Liver (tissue), 9 donors: ENCODE data around the gene NCOA3. TPM values are rescaled to one million over a fixed set of nuclear protein-coding genes. Genes with fewer than 3 reads are reported as not detected.

Experiments
- DNase-seq: peaks from one replicate; pipeline ENCODE4 v3.0.0-alpha.2; 2017; ENCODE audit warnings: low spot score
- H3K27ac ChIP-seq, 2 donors: one replicate each; pipeline ENCODE4 v1.7.0; 2013; ENCODE audit warnings: inconsistent platforms in 2 of 2, low read length in 2 of 2, control low read depth in 1 of 2, low read depth in 1 of 2, mild to moderate bottlenecking in 1 of 2
- H3K27me3 ChIP-seq, 4 donors: one replicate each; pipeline versions ENCODE4 v1.6.1 to v1.7.0; 2013; ENCODE audit warnings: low read length in 3 of 4, inconsistent platforms in 1 of 4, mild to moderate bottlenecking in 1 of 4, moderate library complexity in 1 of 4; ENCODE audit not compliant: control insufficient read depth in 4 of 4, insufficient read depth in 4 of 4
- H3K36me3 ChIP-seq, 4 donors: one replicate each; pipeline versions ENCODE4 v1.6.1 to v1.7.0; 2013; ENCODE audit warnings: low read length in 3 of 4, mild to moderate bottlenecking in 3 of 4, low read depth in 1 of 4, moderate library complexity in 1 of 4; ENCODE audit not compliant: control insufficient read depth in 4 of 4, insufficient read depth in 3 of 4
- H3K4me1 ChIP-seq, 4 donors: one replicate each; pipeline versions ENCODE4 v1.6.1 to v1.7.0; 2013; ENCODE audit warnings: low read length in 3 of 4, mild to moderate bottlenecking in 3 of 4, moderate library complexity in 1 of 4; ENCODE audit not compliant: control insufficient read depth in 4 of 4, insufficient read depth in 4 of 4
- H3K4me3 ChIP-seq, 3 donors: one replicate each; pipeline versions ENCODE4 v1.6.1 to v1.7.0; 2013; ENCODE audit warnings: low read length in 3 of 3, control low read depth in 1 of 3, low read depth in 1 of 3, mild to moderate bottlenecking in 1 of 3
- H3K9ac ChIP-seq, 2 donors: one replicate each; pipeline ENCODE4 v1.7.0; 2013; ENCODE audit warnings: low read length in 2 of 2, mild to moderate bottlenecking in 2 of 2, moderate library complexity in 2 of 2, control low read depth in 1 of 2, low read depth in 1 of 2
- H3K9me3 ChIP-seq, 4 donors: one replicate each; pipeline versions ENCODE4 v1.6.1 to v1.7.0; 2013; ENCODE audit warnings: low read length in 3 of 4; ENCODE audit not compliant: control insufficient read depth in 4 of 4
- ATF3 ChIP-seq: IDR thresholded peaks from 2 replicates; pipeline ENCODE4 v1.6.1; 2016; ENCODE audit warnings: antibody characterized with exemption
- CTCF ChIP-seq: fragments of 150-350 bp; IDR thresholded peaks from 2 replicates; pipeline ENCODE4 v1.5.1; 2017; ENCODE audit warnings: improper control_type of control experiment, low read depth, low read length; ENCODE audit not compliant: missing input control
- EGR1 ChIP-seq, 2 donors: IDR thresholded peaks; 2 replicates each; pipeline ENCODE4 v1.6.1; 2016 to 2018; ENCODE audit warnings: antibody characterized with exemption in 2 of 2, low read depth in 2 of 2
- FOXA1 ChIP-seq: IDR thresholded peaks from 2 replicates; pipeline ENCODE4 v1.6.1; 2016; ENCODE audit warnings: antibody characterized with exemption
- FOXA2 ChIP-seq: IDR thresholded peaks from 2 replicates; pipeline ENCODE4 v1.6.1; 2016; ENCODE audit warnings: antibody characterized with exemption
- GABPA ChIP-seq, 2 donors: IDR thresholded peaks in 1 of 2; conservative IDR thresholded peaks in 1 of 2; 2 replicates each; pipeline ENCODE4 v1.6.1; 2016; ENCODE audit warnings: antibody characterized with exemption in 2 of 2, mild to moderate bottlenecking in 1 of 2, moderate library complexity in 1 of 2
- HNF4A ChIP-seq, 2 donors: conservative IDR thresholded peaks; 2 replicates each; pipeline ENCODE4 v1.6.1; 2016; ENCODE audit warnings: antibody characterized with exemption in 2 of 2, mild to moderate bottlenecking in 2 of 2
- HNF4G ChIP-seq: IDR thresholded peaks from 2 replicates; pipeline ENCODE4 v1.6.1; 2016; ENCODE audit warnings: antibody characterized with exemption
- JUND ChIP-seq, 2 donors: IDR thresholded peaks; 2 replicates each; pipeline ENCODE4 v1.6.1; 2016; ENCODE audit warnings: antibody characterized with exemption in 2 of 2
- MAX ChIP-seq: IDR thresholded peaks from 2 replicates; pipeline ENCODE4 v1.6.1; 2016; ENCODE audit warnings: antibody characterized with exemption
- NR2F2 ChIP-seq: IDR thresholded peaks from 2 replicates; pipeline ENCODE4 v1.6.1; 2016; ENCODE audit warnings: antibody characterized with exemption
- RAD21 ChIP-seq, 2 donors: IDR thresholded peaks; 2 replicates each; pipeline ENCODE4 v1.6.1; 2016; ENCODE audit warnings: antibody characterized with exemption in 2 of 2, mild to moderate bottlenecking in 2 of 2
- REST ChIP-seq: IDR thresholded peaks from 2 replicates; pipeline ENCODE4 v1.6.1; 2016; ENCODE audit warnings: antibody characterized with exemption, mild to moderate bottlenecking
- RXRA ChIP-seq, 2 donors: IDR thresholded peaks; 2 replicates each; pipeline ENCODE4 v1.6.1; 2017 to 2018; ENCODE audit warnings: antibody characterized with exemption in 2 of 2, mild to moderate bottlenecking in 1 of 2
- SP1 ChIP-seq: IDR thresholded peaks from 2 replicates; pipeline ENCODE4 v1.6.1; 2018; ENCODE audit warnings: antibody characterized with exemption, mild to moderate bottlenecking
- TAF1 ChIP-seq: conservative IDR thresholded peaks from 2 replicates; pipeline ENCODE4 v1.6.1; 2016; ENCODE audit warnings: antibody characterized with exemption, mild to moderate bottlenecking
- YY1 ChIP-seq: IDR thresholded peaks from 2 replicates; pipeline ENCODE4 v1.6.1; 2016; ENCODE audit warnings: antibody characterized with exemption, mild to moderate bottlenecking
- ZBTB33 ChIP-seq: IDR thresholded peaks from 2 replicates; pipeline ENCODE4 v1.6.1; 2016; ENCODE audit warnings: antibody characterized with exemption
- WGBS: extraction: QIAGEN DNeasy Blood & Tissue Kit; methylation state at CpG from one replicate; pipeline ENCODE4 v1.1.7; 2013; 5-methylcytosine and 5-hydroxymethylcytosine counted together
- polyA plus RNA-seq, 2 donors: library from polyadenylated mRNA; stranded (reverse) in 1 of 2; unstranded in 1 of 2; fragments of 200-250 nt in 1 of 2; fragments of >200 nt in 1 of 2; fragmentation: Nextera tagmentation in 1 of 2; extraction: Ambion mirVana in 1 of 2; gene quantifications; one replicate each; pipeline versions ENCODE4 v1.2.1 to v1.2.3, GENCODE V29; 2013 to 2015
- total RNA-seq, 2 donors: library from RNA; depleted of rRNA; stranded (reverse); fragments of >200 nt; gene quantifications; one replicate each; pipeline ENCODE4 v1.2.3, GENCODE V29; 2014
- donor health status: healthy.
- donor health status: healthy.
- donor health status: healthy.
- donor health status: healthy.
- donor health status: healthy.

Gene NCOA3
- total and polyA plus RNA-seq, 4 donors, result 3.8 to 18.2 (median 8.9) TPM

GRCh38 chr20:47481330-47482216 is 20.1 kb upstream of the NCOA3 start:
- H3K4me3 ChIP-seq, result no peak overlapping the region
- H3K9me3 ChIP-seq, result no peaks in the 10 kb centered on the region
- no peaks in the 10 kb centered on the region for H3K27me3 ChIP-seq
- H3K4me1 ChIP-seq, result peaks cover 0 to 2% (median 0%) of the 10 kb centered on the region in 4 donors
- H3K9ac ChIP-seq, result no peak overlapping the region
- TF ChIP-seq HNF4G (no peak), YY1 (no peak), RXRA (IDR thresholded peaks at IDR 0.05) (no peak)
- no peaks in the 10 kb centered on the region for H3K36me3 ChIP-seq
- no peak overlapping the region for H3K27ac ChIP-seq
- 86% methylated on average over 15 of the region's 15 CpGs for WGBS
- DNase-seq, result no peak

- Histone ChIP-seq H3K9me3 (no peaks in the 10 kb centered on the region), H3K36me3 (no peaks in the 10 kb centered on the region), H3K9ac (no peak overlapping the region), H3K4me3 (no peak overlapping the region), H3K27ac (no peak overlapping the region), H3K27me3 (no peaks in the 10 kb centered on the region), H3K4me1 (peaks cover 0 to 2% (median 0%) of the 10 kb centered on the region in 4 donors)
- TF ChIP-seq GABPA (IDR thresholded peaks at IDR 0.05 in 1 of 2, conservative IDR thresholded peaks at IDR 0.05 in 1 of 2), result no peak
- no peak for TF ChIP-seq JUND (IDR thresholded peaks at IDR 0.05)
- TF ChIP-seq EGR1 (IDR thresholded peaks at IDR 0.05; ENCODE audit: low read depth in 2 of 2), result no peak
- TF ChIP-seq CTCF, result no peak
- TF ChIP-seq HNF4A (conservative IDR thresholded peaks at IDR 0.05), result no peak
- TF ChIP-seq RAD21 (IDR thresholded peaks at IDR 0.05), result no peak
- TF ChIP-seq SP1, result no peak
- TF ChIP-seq RXRA (IDR thresholded peaks at IDR 0.05), result no peak
- TF ChIP-seq ZBTB33, result no peak
- no peak for TF ChIP-seq REST
- TF ChIP-seq FOXA1, result no peak
- no peak for TF ChIP-seq HNF4G
- no peak for TF ChIP-seq MAX
- TF ChIP-seq FOXA2, result no peak
- no peak for TF ChIP-seq ATF3
- TF ChIP-seq YY1, result no peak
- TF ChIP-seq TAF1, result no peak
- no peak for TF ChIP-seq NR2F2
- DNase-seq, result no peak
- WGBS, result 95% methylated on average over 2 of the region's 2 CpGs
Measured at GRCh38 chr20:47482705-47483104, 19.0 kb upstream of the NCOA3 start.
